NCI-H128 (cell line): ENCODE results near the gene VSTM5.
"Not testable (repeated sequence)": the region's sequence is repeated elsewhere in the genome, so short reads cannot be mapped to it uniquely, and the experiment has no call there.

Experiments
- DNase-seq: peaks from one replicate; lab custom pipeline; 2025; ENCODE audit not compliant: unreplicated experiment; lab: John Stamatoyannopoulos, UW

VSTM5 gene

GRCh38 chr11:93801366-93801765 is 49.1 kb downstream of the VSTM5 start:
- no peak for DNase-seq

- DNase-seq: no peak
Observed at GRCh38 chr11:93796441-93797231, 53.8 kb downstream of the VSTM5 start.

- DNase-seq: no peak
Observed at GRCh38 chr11:93791493-93791892, 58.9 kb downstream of the VSTM5 start.

GRCh38 chr11:93784935-93785360 is 65.5 kb downstream of the VSTM5 start:
- DNase-seq: no peak

- DNase-seq: peak; percentile 95
Observed at GRCh38 chr11:93784145-93784934, 66.1 kb downstream of the VSTM5 start, which contains the start of gene MED17. Gene MED17 (plus strand): TSS chr11:93784282. CDS start chr11:93784514, 232 bp downstream.

GRCh38 chr11:93783765-93784144 is 66.7 kb downstream of the VSTM5 start:
- no peak for DNase-seq

- DNase-seq: no peak
Observed at GRCh38 chr11:93783362-93783761, 67.1 kb downstream of the VSTM5 start.

- no peak for DNase-seq
Observed at GRCh38 chr11:93775289-93775688, 75.1 kb downstream of the VSTM5 start.

- DNase-seq: not testable (repeated sequence)
Observed at GRCh38 chr11:93774560-93774959, 75.9 kb downstream of the VSTM5 start.

- no peak for DNase-seq
Observed at GRCh38 chr11:93773601-93774200, 76.7 kb downstream of the VSTM5 start.

- DNase-seq: no peak
Observed at GRCh38 chr11:93773045-93773477, 77.4 kb downstream of the VSTM5 start.

GRCh38 chr11:93772123-93772522 is 78.3 kb downstream of the VSTM5 start:
- DNase-seq: no peak

- DNase-seq: no peak
Observed at GRCh38 chr11:93770160-93770559, 80.3 kb downstream of the VSTM5 start.
